Fibroblast of peridontal ligament (primary cell): ENCODE results near the gene KCNQ5.

ENCODE experiments used
- DNase-seq: peaks from one replicate; pipeline ENCODE4 v3.0.0-alpha.2; 2010; ENCODE audit errors: extremely low read depth

The KCNQ5 gene

GRCh38 chr6:72675396-72675795 lies 53.5 kb downstream of the KCNQ5 start:
- DNase-seq, result no peak

- DNase-seq, result no peak
These were observed 55.1 kb downstream of the KCNQ5 start for GRCh38 chr6:72676995-72677394.

GRCh38 chr6:72677740-72678139 lies 55.9 kb downstream of the KCNQ5 start:
- peak; percentile 29 for DNase-seq

- no peak for DNase-seq
These were observed 61.9 kb downstream of the KCNQ5 start for GRCh38 chr6:72683797-72684196.

GRCh38 chr6:72689107-72689954 lies 67.5 kb downstream of the KCNQ5 start:
- DNase-seq, result peak; percentile 42

GRCh38 chr6:72691249-72691648 lies 69.4 kb downstream of the KCNQ5 start:
- no peak for DNase-seq

- no peak for DNase-seq
These were observed 74.2 kb downstream of the KCNQ5 start for GRCh38 chr6:72696055-72696454.

- no peak for DNase-seq
These were observed 77.3 kb downstream of the KCNQ5 start for GRCh38 chr6:72699159-72699558.

- no peak for DNase-seq
These were observed 80.6 kb downstream of the KCNQ5 start for GRCh38 chr6:72702421-72702820.

GRCh38 chr6:72703093-72703492 lies 81.2 kb downstream of the KCNQ5 start:
- DNase-seq, result no peak

- no peak for DNase-seq
These were observed 83.1 kb downstream of the KCNQ5 start for GRCh38 chr6:72704979-72705378.

- peak; percentile 92 for DNase-seq
These were observed 87.6 kb downstream of the KCNQ5 start for GRCh38 chr6:72709431-72709830.

- no peak for DNase-seq
These were observed 89.9 kb downstream of the KCNQ5 start for GRCh38 chr6:72711731-72712130.

GRCh38 chr6:72712910-72713309 lies 91.0 kb downstream of the KCNQ5 start:
- DNase-seq, result peak; percentile 38

GRCh38 chr6:72715119-72715518 lies 93.3 kb downstream of the KCNQ5 start:
- DNase-seq, result no peak

GRCh38 chr6:72716916-72717315 lies 95.1 kb downstream of the KCNQ5 start:
- DNase-seq, result peak; percentile 42

- DNase-seq, result no peak
These were observed 98.6 kb downstream of the KCNQ5 start for GRCh38 chr6:72720464-72720863.

- peak; percentile 18 for DNase-seq
These were observed 99.5 kb downstream of the KCNQ5 start for GRCh38 chr6:72721346-72721745.

- DNase-seq, result peak; percentile 23
These were observed 102.7 kb downstream of the KCNQ5 start for GRCh38 chr6:72724545-72724944.

- DNase-seq, result no peak
These were observed 107.0 kb downstream of the KCNQ5 start for GRCh38 chr6:72728706-72729343.

- DNase-seq, result no peak
These were observed 111.2 kb downstream of the KCNQ5 start for GRCh38 chr6:72733045-72733444.

- DNase-seq, result no peak
These were observed 116.2 kb downstream of the KCNQ5 start for GRCh38 chr6:72738091-72738490.

- DNase-seq, result no peak
These were observed 117.5 kb downstream of the KCNQ5 start for GRCh38 chr6:72739368-72739779.
